MM.1S (cell line): ENCODE measurements around the gene LRRC4C.

Experiments
- DNase-seq: peaks from one replicate; pipeline ENCODE4 v3.0.0-alpha.2; 2015
- H2AFZ ChIP-seq: fragments of 300-600 bp; sonication (generic); 2 replicates; pipeline ENCODE4 v1.6.0; 2016; ENCODE audit warnings: antibody characterized with exemption, low read length
- H3F3A ChIP-seq: fragments of 300-600 bp; sonication (generic); 2 replicates; pipeline ENCODE4 v1.6.1; 2016; ENCODE audit warnings: mild to moderate bottlenecking, antibody characterized with exemption, low read length, moderate library complexity, mixed read lengths; ENCODE audit not compliant: insufficient read depth
- H3K27ac ChIP-seq: fragments of 300-600 bp; sonication (generic); 2 replicates; pipeline ENCODE4 v1.5.1; 2016; ENCODE audit warnings: mild to moderate bottlenecking, low read length
- H3K27me3 ChIP-seq: fragments of 300-600 bp; sonication (generic); replicated peaks from 2 replicates; pipeline ENCODE4 v1.6.0; 2016; ENCODE audit warnings: low read length; ENCODE audit not compliant: insufficient read depth
- H3K36me3 ChIP-seq: fragments of 300-600 bp; sonication (generic); replicated peaks from 2 replicates; pipeline ENCODE4 v1.6.1; 2016; ENCODE audit warnings: mild to moderate bottlenecking, low read length, mixed read lengths; ENCODE audit not compliant: insufficient read depth
- H3K4me1 ChIP-seq: fragments of 300-600 bp; sonication (generic); 2 replicates; pipeline ENCODE4 v1.6.1; 2016; ENCODE audit warnings: low read length, mixed read lengths
- H3K4me2 ChIP-seq: fragments of 300-600 bp; sonication (generic); 2 replicates; pipeline ENCODE4 v1.6.0; 2016; ENCODE audit warnings: low read depth, low read length
- H3K4me3 ChIP-seq: fragments of 300-600 bp; sonication (generic); 2 replicates; pipeline ENCODE4 v1.5.1; 2016; ENCODE audit warnings: low read length, mixed read lengths
- H3K79me2 ChIP-seq: fragments of 300-600 bp; sonication (generic); 2 replicates; pipeline ENCODE4 v1.6.1; 2016; ENCODE audit warnings: mixed run types, low read length, mixed read lengths
- H3K9ac ChIP-seq: fragments of 300-600 bp; sonication (generic); 2 replicates; pipeline ENCODE4 v1.6.1; 2016; ENCODE audit warnings: low read length, mixed read lengths
- H3K9me2 ChIP-seq: fragments of 300-600 bp; sonication (generic); replicated peaks from 2 replicates; pipeline ENCODE4 v1.6.1; 2016; ENCODE audit warnings: mild to moderate bottlenecking, low read length, mixed read lengths; ENCODE audit not compliant: insufficient read depth
- H3K9me3 ChIP-seq: fragments of 300-600 bp; sonication (generic); replicated peaks from 2 replicates; pipeline ENCODE4 v1.6.1; 2016; ENCODE audit warnings: mild to moderate bottlenecking, low read length, mixed read lengths; ENCODE audit not compliant: insufficient read depth
- H4K20me1 ChIP-seq: fragments of 300-600 bp; sonication (generic); 2 replicates; pipeline ENCODE4 v1.6.1; 2016; ENCODE audit warnings: mild to moderate bottlenecking, low read length, moderate library complexity, mixed read lengths; ENCODE audit not compliant: insufficient read depth
- CTCF ChIP-seq: fragments of 300-600 bp; sonication (generic); IDR thresholded peaks from 2 replicates; pipeline ENCODE4 v1.5.1; 2016; ENCODE audit warnings: antibody characterized with exemption, low read length, mixed read lengths
- EZH2 ChIP-seq: fragments of 300-600 bp; sonication (generic); optimal IDR thresholded peaks from 2 replicates; pipeline ENCODE3; 2017; ENCODE audit warnings: low read depth, mild to moderate bottlenecking, antibody characterized with exemption, low read length, mixed read lengths
- EZH2phosphoT487 ChIP-seq: fragments of 300-600 bp; sonication (generic); IDR thresholded peaks from 2 replicates; pipeline ENCODE4 v1.6.1; 2018; ENCODE audit warnings: antibody characterized with exemption, low read length

LRRC4C gene

DNA sequence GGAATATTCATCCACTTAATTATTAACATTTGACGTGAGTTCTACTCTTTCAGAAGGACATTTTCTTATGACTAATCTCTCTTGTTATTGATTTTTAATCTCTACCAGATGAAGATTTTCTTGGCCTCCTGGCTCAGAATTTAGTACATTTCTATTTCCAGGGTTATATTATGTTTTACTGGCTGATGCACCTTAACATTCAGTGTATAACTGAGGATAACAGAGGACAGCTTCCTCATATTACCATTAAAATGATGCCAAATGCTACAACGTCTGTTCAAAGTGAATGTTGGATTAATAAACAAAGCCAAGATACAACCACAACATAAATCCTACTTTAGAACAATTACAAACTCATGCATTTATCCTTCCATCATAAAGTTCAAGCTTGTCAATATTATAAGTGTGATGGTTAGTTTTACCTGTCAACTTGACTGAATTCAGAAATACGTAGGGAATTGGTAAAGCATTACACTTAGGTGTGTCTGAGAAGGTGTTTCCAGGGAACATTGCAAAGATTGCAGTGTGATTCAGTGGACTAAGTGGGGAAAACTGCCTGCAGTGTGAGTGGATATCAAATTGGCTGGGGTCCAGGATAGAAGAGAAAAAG lies 485.2 kb downstream of the LRRC4C start:
- no peaks in the 10 kb centered on the region for H3K27me3 ChIP-seq
- no peak overlapping the region for H3K4me3 ChIP-seq
- no peaks in the 10 kb centered on the region for H3K79me2 ChIP-seq
- no peak for DNase-seq
- no peaks in the 10 kb centered on the region for H3K9me3 ChIP-seq
- H2AFZ ChIP-seq = no peak overlapping the region
- H3F3A ChIP-seq = no peaks in the 10 kb centered on the region
- no peak overlapping the region for H3K4me2 ChIP-seq
- TF ChIP-seq CTCF = no peak
- TF ChIP-seq EZH2 = no peak
- TF ChIP-seq EZH2phosphoT487 = no peak
- H4K20me1 ChIP-seq = no peaks in the 10 kb centered on the region
- no peak overlapping the region for H3K27ac ChIP-seq
- no peaks in the 10 kb centered on the region for H3K4me1 ChIP-seq
- H3K36me3 ChIP-seq = no peaks in the 10 kb centered on the region
- no peak overlapping the region for H3K9ac ChIP-seq
- H3K9me2 ChIP-seq = no peaks in the 10 kb centered on the region

- DNase-seq = no peak
- Histone ChIP-seq H3K4me2 (no peak overlapping the region), H3K4me1 (no peaks in the 10 kb centered on the region), H3F3A (no peaks in the 10 kb centered on the region), H3K9me3 (no peaks in the 10 kb centered on the region), H4K20me1 (no peaks in the 10 kb centered on the region), H3K9me2 (no peaks in the 10 kb centered on the region), H3K79me2 (no peaks in the 10 kb centered on the region), H3K9ac (no peak overlapping the region), H3K27ac (no peak overlapping the region), H3K36me3 (no peaks in the 10 kb centered on the region), H3K27me3 (no peaks in the 10 kb centered on the region), H3K4me3 (no peak overlapping the region), H2AFZ (no peak overlapping the region)
- TF ChIP-seq EZH2phosphoT487 = no peak
- TF ChIP-seq EZH2 = no peak
- no peak for TF ChIP-seq CTCF
These were observed 500.7 kb downstream of the LRRC4C start for GRCh38 chr11:40958707-40959106.

- no peak overlapping the region for H3K27ac ChIP-seq
These were observed 507.0 kb downstream of the LRRC4C start for GRCh38 chr11:40952479-40952878.

More at GRCh38 chr11:40952479-40952878, 507.0 kb downstream of the LRRC4C start:
- Histone ChIP-seq H3K79me2 (no peaks in the 10 kb centered on the region), H3K4me3 (no peak overlapping the region), H3K36me3 (no peaks in the 10 kb centered on the region), H3K9me2 (no peaks in the 10 kb centered on the region), H4K20me1 (no peaks in the 10 kb centered on the region), H3K4me1 (no peaks in the 10 kb centered on the region), H3K9ac (no peak overlapping the region), H3K9me3 (no peaks in the 10 kb centered on the region), H2AFZ (no peak overlapping the region), H3K4me2 (no peak overlapping the region), H3F3A (no peaks in the 10 kb centered on the region), H3K27me3 (no peaks in the 10 kb centered on the region)
- TF ChIP-seq EZH2 (no peak), CTCF (no peak), EZH2phosphoT487 (no peak)
- no peak for DNase-seq
